Ovary (tissue), 9 donors: ENCODE measurements around the gene AHRR. TPM values are rescaled to one million over a fixed set of nuclear protein-coding genes. Genes with fewer than 3 reads are reported as not detected.

ENCODE experiments used
- DNase-seq, 5 donors: peaks; one replicate each; pipeline ENCODE4 v3.0.0-alpha.2; 2019 to 2020
- H3K27ac ChIP-seq, 2 donors: fragments of 200-600 bp; one replicate each; pipeline versions ENCODE4 v1.5.1 to v1.8.0; 2019 to 2022
- H3K27me3 ChIP-seq: fragments of 200-600 bp; one replicate; pipeline ENCODE4 v1.8.0; 2022
- H3K36me3 ChIP-seq: fragments of 200-600 bp; sonication (generic); one replicate; pipeline ENCODE4 v1.5.1; 2019
- H3K4me1 ChIP-seq: one replicate; pipeline ENCODE4 v1.8.1; 2013; ENCODE audit warnings: mild to moderate bottlenecking, moderate library complexity; ENCODE audit not compliant: insufficient read depth
- H3K4me3 ChIP-seq: fragments of 200-600 bp; sonication (generic); one replicate; pipeline ENCODE4 v1.5.1; 2017
- H3K9me3 ChIP-seq, 2 donors: fragments of 200-600 bp in 1 of 2; sonication (generic) in 1 of 2; one replicate each; pipeline versions ENCODE4 v1.5.1 to v1.8.1; 2013 to 2019; ENCODE audit warnings: mild to moderate bottlenecking in 1 of 2, moderate library complexity in 1 of 2
- EP300 ChIP-seq: sonication (generic); formaldehyde crosslinking; IDR thresholded peaks from one replicate; pipeline ENCODE4 v1.6.1; 2017; ENCODE audit warnings: antibody characterized with exemption
- POLR2A ChIP-seq: fragments of 450-650 bp; IDR thresholded peaks from one replicate; pipeline ENCODE4 v1.6.1; 2017; ENCODE audit warnings: antibody characterized with exemption, mild to moderate bottlenecking, moderate library complexity
- WGBS, 3 donors: extraction: QIAGEN DNeasy Blood & Tissue Kit in 1 of 3; methylation state at CpG; one replicate each; pipeline versions ENCODE4 v1.1.5 to v1.1.7; 2013 to 2017; 5-methylcytosine and 5-hydroxymethylcytosine counted together
- intact Hi-C, 4 donors: fragments of 100-400 bp; cut with DNase I; formaldehyde crosslinking; loops; one replicate each; pipeline versions ENCODE4 v1.11.0 to v1.15.1; 2022 to 2023
- polyA plus RNA-seq, 2 donors: library from polyadenylated mRNA; stranded (reverse); fragments of 200-250 nt in 1 of 2; fragments of 350-450 nt in 1 of 2; fragmentation: Illumina TruSeq in 1 of 2; extraction: RNeasy Lipid Tissue Mini Kit (QIAGEN cat#74804) in 1 of 2; gene quantifications; one replicate each; pipeline ENCODE4 v1.2.3, GENCODE V29; 2013 to 2014
- total RNA-seq, 7 donors: library from RNA; depleted of rRNA in 2 of 7; stranded (reverse); fragments of >200 nt in 2 of 7; fragmentation: NEBNext Ultra II Directional in 3 of 7; extraction: Animal tissue kit (Norgen Biotek cat#: 25700) in 3 of 7; gene quantifications; one replicate each; pipeline versions ENCODE4 v1.1.0 to v1.2.4, GENCODE V29; 2016 to 2023
- TF ChIP-seq, protein P1 (sequence below), 3 donors: fragments of 450-650 bp in 2 of 3; fragments of 200-600 bp in 1 of 3; IDR thresholded peaks; one replicate each; pipeline versions ENCODE4 v1.5.1 to v1.8.0; 2016 to 2022; ENCODE audit warnings: antibody characterized with exemption in 3 of 3, mild to moderate bottlenecking in 1 of 3
- donor health status: DM: no; HTN: no; CAD: no; lungs with moderate emphysema.
- donor health status: DM: no; HTN: no; CAD: no.
- donor health status: Bipolar disorder and iron deficiency.
- donor health status: DM: yes; HTN: yes; CAD: no.
- donor health status: DM: no; HTN: no; CAD: no.
- donor health status: DM: yes; HTN: yes; CAD: no.

Gene AHRR
- total and polyA plus RNA-seq, 9 donors = 0.72 to 14.9 (median 2.0) TPM

DNA sequence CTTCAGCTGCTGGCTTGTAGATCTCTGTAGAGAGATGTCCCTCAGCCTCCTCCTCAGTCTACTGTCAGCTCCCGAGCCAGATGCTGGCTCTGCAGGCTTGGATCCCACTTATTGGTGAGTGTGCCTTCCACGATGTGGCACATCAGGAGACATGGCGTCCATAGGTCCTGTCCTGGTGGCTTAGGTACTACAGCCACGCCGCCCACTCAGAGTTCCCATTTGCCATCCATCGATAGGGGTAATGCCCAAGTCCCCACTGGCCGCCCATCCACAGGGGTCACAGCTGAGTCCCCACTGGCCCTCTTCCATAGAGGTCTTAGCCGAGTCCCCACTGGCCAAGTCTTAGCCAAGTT is 138.7 kb downstream of the AHRR start:
- peak in 2 of 5 donors; percentile 11 to 26 for DNase-seq
- H3K27me3 ChIP-seq = no peaks in the 10 kb centered on the region
- TF ChIP-seq EP300 (no peak), POLR2A (no peak)
- TF ChIP-seq, protein P1, sequence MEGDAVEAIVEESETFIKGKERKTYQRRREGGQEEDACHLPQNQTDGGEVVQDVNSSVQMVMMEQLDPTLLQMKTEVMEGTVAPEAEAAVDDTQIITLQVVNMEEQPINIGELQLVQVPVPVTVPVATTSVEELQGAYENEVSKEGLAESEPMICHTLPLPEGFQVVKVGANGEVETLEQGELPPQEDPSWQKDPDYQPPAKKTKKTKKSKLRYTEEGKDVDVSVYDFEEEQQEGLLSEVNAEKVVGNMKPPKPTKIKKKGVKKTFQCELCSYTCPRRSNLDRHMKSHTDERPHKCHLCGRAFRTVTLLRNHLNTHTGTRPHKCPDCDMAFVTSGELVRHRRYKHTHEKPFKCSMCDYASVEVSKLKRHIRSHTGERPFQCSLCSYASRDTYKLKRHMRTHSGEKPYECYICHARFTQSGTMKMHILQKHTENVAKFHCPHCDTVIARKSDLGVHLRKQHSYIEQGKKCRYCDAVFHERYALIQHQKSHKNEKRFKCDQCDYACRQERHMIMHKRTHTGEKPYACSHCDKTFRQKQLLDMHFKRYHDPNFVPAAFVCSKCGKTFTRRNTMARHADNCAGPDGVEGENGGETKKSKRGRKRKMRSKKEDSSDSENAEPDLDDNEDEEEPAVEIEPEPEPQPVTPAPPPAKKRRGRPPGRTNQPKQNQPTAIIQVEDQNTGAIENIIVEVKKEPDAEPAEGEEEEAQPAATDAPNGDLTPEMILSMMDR (IDR thresholded peaks at IDR 0.05) = no peak
- H3K27ac ChIP-seq = no peak overlapping the region
- intact Hi-C loops = no loop called here
- 98 to 99% (median 98%) methylated on average over 8 of the region's 8 CpGs for WGBS, 3 donors
- H3K9me3 ChIP-seq = no peaks in the 10 kb centered on the region
- no peaks in the 10 kb centered on the region for H3K4me1 ChIP-seq
- no peaks in the 10 kb centered on the region for H3K36me3 ChIP-seq
- no peak overlapping the region for H3K4me3 ChIP-seq

GRCh38 chr5:462051-462481 is 140.6 kb downstream of the AHRR start:
- no peak overlapping the region for H3K27ac ChIP-seq
- 93 to 94% (median 94%) methylated on average over 24 of the region's 24 CpGs for WGBS, 3 donors
- TF ChIP-seq POLR2A (no peak), EP300 (no peak)
- TF ChIP-seq, protein P1 (IDR thresholded peaks at IDR 0.05) = no peak
- intact Hi-C loops = no loop called here
- H3K36me3 ChIP-seq = no peaks in the 10 kb centered on the region
- DNase-seq = no peak
- no peaks in the 10 kb centered on the region for H3K27me3 ChIP-seq
- H3K4me1 ChIP-seq = no peaks in the 10 kb centered on the region
- no peaks in the 10 kb centered on the region for H3K9me3 ChIP-seq
- no peak overlapping the region for H3K4me3 ChIP-seq

DNA sequence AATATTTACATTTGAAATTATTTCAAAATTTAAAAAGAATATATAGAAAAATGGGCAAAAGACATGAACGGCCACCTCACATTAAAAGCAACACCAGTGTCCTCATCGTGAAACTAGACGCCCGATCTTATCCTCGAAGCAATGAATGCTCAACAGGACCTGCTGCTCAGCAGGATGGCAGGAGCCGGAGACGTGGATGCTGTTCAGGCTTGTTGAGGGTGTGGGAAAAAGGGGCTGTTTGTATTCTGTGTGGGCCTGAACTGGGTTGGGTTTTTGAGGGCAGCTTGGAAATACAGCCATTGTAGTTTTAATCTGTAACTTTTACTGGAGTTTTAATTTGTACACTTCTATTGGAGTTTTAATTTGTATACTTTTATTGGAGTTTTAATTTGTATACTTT is 141.8 kb downstream of the AHRR start:
- intact Hi-C loops = no loop called here
- Histone ChIP-seq H3K4me3 (no peak overlapping the region), H3K4me1 (no peaks in the 10 kb centered on the region), H3K27me3 (no peaks in the 10 kb centered on the region), H3K27ac (no peak overlapping the region), H3K36me3 (no peaks in the 10 kb centered on the region), H3K9me3 (no peaks in the 10 kb centered on the region)
- WGBS, 3 donors = 75 to 91% (median 79%) methylated on average over 7 of the region's 7 CpGs
- DNase-seq = no peak
- TF ChIP-seq, protein P1 (IDR thresholded peaks at IDR 0.05) = no peak
- TF ChIP-seq POLR2A (no peak), EP300 (no peak)

DNA sequence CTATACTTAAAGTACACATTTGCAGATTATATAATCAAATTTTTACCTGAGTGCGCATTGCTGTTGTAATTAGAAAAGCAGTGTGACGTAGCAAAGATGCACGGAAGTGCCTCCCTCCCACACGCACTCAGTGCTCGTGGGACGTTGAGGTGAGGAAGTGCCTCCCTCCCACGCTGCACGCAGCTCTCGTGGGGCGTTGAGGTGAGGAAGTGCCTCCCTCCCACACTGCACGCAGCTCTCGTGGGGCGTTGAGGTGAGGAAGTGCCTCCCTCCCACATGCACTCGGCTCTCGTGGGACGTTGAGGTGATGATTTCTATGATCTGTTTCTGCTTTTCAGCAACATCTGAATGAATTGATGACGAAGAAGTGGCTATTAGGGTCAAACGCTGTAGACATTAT is 142.4 kb downstream of the AHRR start:
- no peaks in the 10 kb centered on the region for H3K4me1 ChIP-seq
- DNase-seq = no peak
- H3K36me3 ChIP-seq = no peaks in the 10 kb centered on the region
- WGBS, 3 donors = 69 to 72% (median 70%) methylated on average over 18 of the region's 18 CpGs
- TF ChIP-seq POLR2A (no peak), EP300 (no peak)
- intact Hi-C loops = no loop called here
- H3K4me3 ChIP-seq = no peak overlapping the region
- no peaks in the 10 kb centered on the region for H3K9me3 ChIP-seq
- H3K27ac ChIP-seq = no peak overlapping the region
- H3K27me3 ChIP-seq = no peaks in the 10 kb centered on the region

DNA sequence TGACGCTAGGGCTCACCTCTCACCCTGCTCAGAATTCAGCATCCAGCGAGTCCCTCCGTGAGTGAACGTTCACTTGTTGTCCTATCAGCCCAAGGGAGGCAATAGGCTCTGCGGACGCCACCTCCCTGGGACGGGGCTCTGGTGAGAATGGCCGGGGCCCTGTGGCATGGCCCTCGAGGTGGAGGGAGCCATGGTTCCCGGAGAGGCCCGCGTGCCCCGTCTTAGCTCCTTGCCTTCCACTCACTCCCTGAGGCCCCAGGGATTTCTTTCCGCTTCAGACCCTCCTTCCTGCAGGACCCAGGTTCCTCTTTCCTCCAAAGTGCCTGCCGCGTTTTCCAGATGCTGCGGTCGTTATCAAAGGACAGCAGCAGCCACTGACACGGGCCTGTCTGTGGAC is 142.9 kb downstream of the AHRR start:
- H3K27me3 ChIP-seq = no peaks in the 10 kb centered on the region
- DNase-seq = no peak
- intact Hi-C loops = no loop called here
- TF ChIP-seq POLR2A (no peak), EP300 (no peak)
- TF ChIP-seq, protein P1 (IDR thresholded peaks at IDR 0.05) = no peak
- H3K4me1 ChIP-seq = no peaks in the 10 kb centered on the region
- no peaks in the 10 kb centered on the region for H3K36me3 ChIP-seq
- no peak overlapping the region for H3K4me3 ChIP-seq
- no peaks in the 10 kb centered on the region for H3K9me3 ChIP-seq
- H3K27ac ChIP-seq = no peak overlapping the region
- WGBS, 3 donors = 87 to 92% (median 90%) methylated on average over 19 of the region's 19 CpGs
